GM21381 (cell line): ENCODE data around the gene SNX22.
"Not testable (repeated sequence)": the region's sequence is repeated elsewhere in the genome, so short reads cannot be mapped to it uniquely, and the experiment has no call there.

Experiments used
- ATAC-seq: cut with Tn5 transposase; IDR thresholded peaks from one replicate; pipeline ENCODE4 v1.9.1; 2021; ENCODE audit warnings: mild to moderate bottlenecking, moderate library complexity; ENCODE audit not compliant: unreplicated experiment

SNX22 gene

GRCh38 chr15:64151727-64152506 is at the start of gene SNX22:
Gene SNX22, plus strand, starts transcription at chr15:64151731. Its CDS starts 45 bp downstream, at chr15:64151776.
- ATAC-seq: no peak

GRCh38 chr15:64102497-64102896 is 49.0 kb upstream of the SNX22 start:
- no peak for ATAC-seq

GRCh38 chr15:64105113-64105704 is 46.3 kb upstream of the SNX22 start:
- ATAC-seq: no peak

- no peak for ATAC-seq
Observed at GRCh38 chr15:64107337-64107736, 44.2 kb upstream of the SNX22 start.

GRCh38 chr15:64110108-64110701 is 41.3 kb upstream of the SNX22 start:
- ATAC-seq: not testable (repeated sequence)

GRCh38 chr15:64110950-64111678 is 40.4 kb upstream of the SNX22 start:
- no peak for ATAC-seq

GRCh38 chr15:64111679-64112050 is 39.9 kb upstream of the SNX22 start:
- ATAC-seq: no peak

- ATAC-seq: no peak
Observed at GRCh38 chr15:64112073-64112772, 39.3 kb upstream of the SNX22 start.

- no peak for ATAC-seq
Observed at GRCh38 chr15:64112904-64113303, 38.6 kb upstream of the SNX22 start.

- ATAC-seq: no peak
Observed at GRCh38 chr15:64117759-64118487, 33.6 kb upstream of the SNX22 start.

GRCh38 chr15:64120322-64120721 is 31.2 kb upstream of the SNX22 start:
- ATAC-seq: not testable (repeated sequence)

- no peak for ATAC-seq
Observed at GRCh38 chr15:64121614-64122013, 29.9 kb upstream of the SNX22 start.

- no peak for ATAC-seq
Observed at GRCh38 chr15:64122444-64122843, 29.1 kb upstream of the SNX22 start.

GRCh38 chr15:64122936-64123351 is 28.6 kb upstream of the SNX22 start:
- no peak for ATAC-seq

GRCh38 chr15:64125978-64126377 is 25.6 kb upstream of the SNX22 start:
- ATAC-seq: no peak

GRCh38 chr15:64127521-64128270 is 23.8 kb upstream of the SNX22 start:
- no peak for ATAC-seq

GRCh38 chr15:64130159-64130558 is 21.4 kb upstream of the SNX22 start:
- ATAC-seq: no peak

GRCh38 chr15:64131547-64131946 is 20.0 kb upstream of the SNX22 start:
- no peak for ATAC-seq

- no peak for ATAC-seq
Observed at GRCh38 chr15:64132217-64132616, 19.3 kb upstream of the SNX22 start.
